GM19372 (cell line): ENCODE data around the gene ABCB7.
"Not testable (repeated sequence)": the region's sequence is repeated elsewhere in the genome, so short reads cannot be mapped to it uniquely, and the experiment has no call there.

Experiments
- ATAC-seq: cut with Tn5 transposase; IDR thresholded peaks from one replicate; pipeline ENCODE4 v1.9.1; 2021; ENCODE audit warnings: mild to moderate bottlenecking, low read depth, moderate library complexity; ENCODE audit not compliant: unreplicated experiment

Gene ABCB7

DNA sequence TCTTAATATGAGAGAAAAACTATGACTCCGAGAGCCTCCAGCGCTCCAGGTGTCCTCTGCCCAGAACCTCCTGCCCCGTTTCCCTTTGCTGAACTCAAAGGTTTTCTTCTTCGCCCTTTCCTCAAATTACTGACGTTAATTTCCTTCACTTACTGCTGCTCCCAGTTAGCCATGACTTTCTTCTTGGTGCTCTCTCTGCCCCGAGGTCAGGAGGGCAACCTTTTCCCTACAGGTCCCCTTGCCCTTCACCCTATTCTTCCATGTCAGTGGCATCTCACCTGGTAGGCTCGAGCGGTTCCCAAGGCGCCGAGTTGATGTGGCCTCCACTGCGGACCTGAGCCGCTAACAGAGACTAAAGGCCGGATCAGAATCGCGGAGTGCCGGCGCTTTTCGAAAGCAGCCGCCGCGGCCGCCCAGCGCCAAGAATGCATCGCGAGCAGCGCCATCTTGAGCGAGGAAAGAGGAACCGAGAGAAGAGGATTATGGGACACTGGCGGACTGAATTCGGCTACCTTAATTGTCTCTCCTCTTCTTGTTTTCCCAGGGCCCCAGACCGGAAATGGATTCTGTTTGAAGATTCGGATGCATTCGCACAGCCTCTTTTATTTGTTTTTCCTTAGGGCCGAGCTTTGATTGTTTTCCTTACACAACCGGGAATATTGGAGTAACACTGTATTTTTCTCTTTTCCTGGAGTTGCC, at the start of gene ABCB7:
Gene ABCB7, minus strand, starts transcription at position 457 of the 699 bp plus-strand sequence. Its CDS starts 11 bp downstream, at position 446.
- peak; percentile 84 for ATAC-seq

- not testable (repeated sequence) for ATAC-seq
These were observed 32.5 kb upstream of the ABCB7 start for GRCh38 chrX:75188415-75189206.

DNA sequence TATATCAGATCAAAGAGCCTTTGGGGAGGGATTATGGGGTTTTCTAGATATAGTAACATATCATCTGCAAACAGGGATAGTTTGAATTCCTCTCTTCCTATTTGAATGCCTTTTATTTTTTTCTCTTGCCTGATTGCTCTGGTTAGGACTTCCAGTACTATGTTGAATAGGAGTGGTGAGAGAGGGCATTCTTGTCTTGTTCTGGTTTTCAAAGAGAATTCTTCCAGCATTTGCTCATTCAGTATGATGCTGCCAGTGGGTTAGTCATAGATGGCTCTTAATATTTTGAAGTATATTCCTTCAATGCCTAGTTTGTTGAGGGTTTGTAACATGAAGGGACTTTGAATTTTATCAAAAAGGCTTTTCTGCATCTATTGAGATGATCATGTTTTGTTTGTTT, 25.6 kb upstream of the ABCB7 start:
- no peak for ATAC-seq

- ATAC-seq: not testable (repeated sequence)
These were observed 23.6 kb upstream of the ABCB7 start for GRCh38 chrX:75179536-75180293.

DNA sequence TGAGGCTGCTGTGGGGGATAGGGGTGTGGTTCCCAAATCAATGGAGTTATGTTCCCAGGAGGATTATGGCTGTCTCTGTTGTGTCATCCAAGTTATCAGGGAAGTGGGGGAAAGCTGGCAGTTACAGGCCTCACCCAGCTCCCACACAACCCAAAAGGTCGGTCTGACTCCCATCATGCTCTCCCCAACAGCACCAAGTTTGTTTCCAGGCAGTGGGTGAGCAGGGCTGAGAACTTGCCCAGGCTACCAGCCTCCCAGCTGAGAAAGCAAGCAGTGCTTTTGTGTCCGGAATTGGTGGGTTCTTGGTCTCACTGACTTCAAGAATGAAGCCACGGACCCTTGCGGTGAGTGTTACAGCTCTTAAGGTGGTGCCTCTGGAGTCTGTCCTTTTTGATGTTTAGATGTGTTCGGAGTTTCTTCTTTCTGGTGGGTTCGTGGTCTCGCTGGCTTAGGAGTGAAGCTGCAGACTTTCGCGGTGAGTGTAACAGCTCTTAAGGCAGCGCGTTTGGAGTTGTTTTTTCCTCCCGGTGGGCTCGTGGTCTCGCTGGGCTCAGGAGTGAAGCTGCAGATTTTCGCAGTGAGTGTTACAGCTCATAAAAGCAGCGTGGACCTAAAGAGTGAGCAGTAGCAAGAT, 16.3 kb upstream of the ABCB7 start:
- not testable (repeated sequence) for ATAC-seq

GRCh38 chrX:75158054-75158453, 2.0 kb upstream of the ABCB7 start:
- ATAC-seq: no peak

- ATAC-seq: no peak
These were observed 455 bp upstream of the ABCB7 start for GRCh38 chrX:75156531-75156945.

GRCh38 chrX:75155447-75155826, 646 bp downstream of the ABCB7 start:
- peak; percentile 49 for ATAC-seq

- no peak for ATAC-seq
These were observed 1.2 kb downstream of the ABCB7 start for GRCh38 chrX:75154871-75155270.

DNA sequence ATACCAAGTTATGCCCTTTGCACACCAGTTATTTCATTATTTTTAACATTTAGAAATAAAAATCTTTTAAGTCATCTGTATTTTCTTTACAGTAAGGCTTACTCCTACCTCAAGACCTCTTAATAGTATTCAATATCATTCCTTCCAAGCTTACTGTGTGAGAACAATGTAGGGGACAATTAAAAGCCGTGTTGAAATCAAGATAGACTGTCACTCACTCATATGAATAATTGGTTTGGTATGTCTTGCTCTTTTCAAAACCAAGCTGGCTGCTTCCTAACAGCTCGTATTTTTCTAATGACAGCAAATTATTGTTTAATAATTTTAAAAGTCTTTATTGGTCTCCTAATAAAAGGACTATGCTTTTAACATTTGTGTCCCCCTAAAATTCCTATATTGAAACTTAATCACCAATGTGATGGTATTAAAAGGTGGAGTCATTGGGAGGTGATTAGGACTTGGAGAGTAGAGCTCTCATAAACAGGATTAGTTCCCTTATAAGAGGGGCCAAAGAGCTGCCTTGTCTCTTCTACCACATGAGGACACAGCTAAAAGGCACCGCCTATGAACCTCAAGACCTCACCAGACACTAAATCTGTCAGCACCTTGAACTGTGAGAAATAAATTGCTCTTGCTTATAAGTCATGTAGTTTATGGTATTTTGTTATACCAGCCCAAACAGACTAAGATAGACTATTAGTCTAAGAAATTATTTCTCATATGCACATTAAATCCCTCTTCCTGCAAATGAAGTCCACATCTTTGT, 4.1 kb downstream of the ABCB7 start:
- ATAC-seq: no peak

GRCh38 chrX:75149654-75150053, 6.4 kb downstream of the ABCB7 start:
- no peak for ATAC-seq

GRCh38 chrX:75132672-75133071, 23.4 kb downstream of the ABCB7 start:
- no peak for ATAC-seq

DNA sequence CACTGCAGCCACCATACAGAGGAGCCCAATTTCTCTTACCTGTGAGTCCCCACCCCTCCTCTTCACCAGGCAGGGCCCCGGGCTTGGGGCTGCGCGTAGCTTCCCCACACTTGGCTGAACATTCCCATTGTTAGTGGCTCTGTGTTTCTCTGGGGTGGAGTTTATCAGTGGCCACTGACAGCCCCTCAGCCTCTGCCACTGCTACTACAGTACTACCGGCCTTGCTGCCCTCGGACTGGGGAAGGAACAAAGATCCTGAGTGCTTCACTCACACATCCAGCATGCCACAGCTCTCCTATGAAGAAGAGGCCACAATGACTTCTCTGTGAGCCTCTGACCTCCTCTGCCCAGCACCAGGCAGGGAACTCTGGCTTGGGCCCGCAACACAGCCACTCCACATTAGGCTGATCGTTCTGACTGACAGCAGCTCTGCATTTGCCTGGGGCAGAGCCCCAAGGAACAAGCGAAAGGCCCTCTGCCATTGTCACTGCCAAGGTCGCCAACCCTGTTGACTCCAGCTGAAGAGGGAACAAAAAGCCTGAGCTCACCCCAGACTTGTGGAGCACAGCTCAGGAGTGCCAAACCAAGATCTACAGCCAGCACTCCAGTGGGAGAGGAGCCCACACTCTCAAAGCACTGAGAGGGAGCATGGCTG, 24.0 kb downstream of the ABCB7 start:
- no peak for ATAC-seq

DNA sequence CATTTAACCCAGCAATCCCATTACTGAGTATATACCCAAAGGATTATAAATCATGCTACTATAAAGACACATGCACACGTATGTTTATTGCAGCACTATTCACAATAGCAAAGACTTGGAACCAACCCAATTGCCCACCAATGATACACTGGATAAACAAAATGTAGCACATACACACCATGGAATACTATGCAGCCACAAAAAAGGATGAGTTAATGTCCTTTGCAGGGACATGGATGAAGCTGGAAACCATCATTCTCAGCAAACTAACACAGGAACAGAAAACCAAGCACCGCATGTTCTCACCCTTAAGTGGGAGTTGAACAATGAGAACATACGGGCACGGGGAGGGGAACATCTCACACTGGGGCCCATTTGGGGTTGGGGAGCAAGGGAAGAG, 27.0 kb downstream of the ABCB7 start:
- not testable (repeated sequence) for ATAC-seq

DNA sequence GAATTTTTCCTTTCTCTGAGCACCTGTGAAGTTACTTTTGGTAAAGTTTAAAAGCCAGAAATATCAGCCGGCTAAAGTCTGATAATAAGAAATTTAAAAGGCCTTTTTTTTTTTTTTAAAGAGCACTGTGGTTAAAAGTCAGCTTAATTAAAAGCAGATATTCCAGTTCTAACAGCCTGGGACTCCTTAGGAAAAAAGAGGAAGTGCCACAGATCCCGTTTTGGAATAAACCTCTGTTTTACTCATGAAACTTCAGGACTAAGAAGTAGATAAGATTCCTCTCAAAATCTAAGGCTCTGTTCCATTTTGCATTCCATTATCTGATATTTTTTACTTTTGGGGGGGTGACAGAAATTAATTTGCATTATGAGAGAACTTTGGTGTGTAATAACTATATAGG, 37.8 kb downstream of the ABCB7 start:
- ATAC-seq: no peak

- ATAC-seq: no peak
These were observed 40.2 kb downstream of the ABCB7 start for GRCh38 chrX:75115707-75116413.

GRCh38 chrX:75114638-75115037, 41.4 kb downstream of the ABCB7 start:
- no peak for ATAC-seq

DNA sequence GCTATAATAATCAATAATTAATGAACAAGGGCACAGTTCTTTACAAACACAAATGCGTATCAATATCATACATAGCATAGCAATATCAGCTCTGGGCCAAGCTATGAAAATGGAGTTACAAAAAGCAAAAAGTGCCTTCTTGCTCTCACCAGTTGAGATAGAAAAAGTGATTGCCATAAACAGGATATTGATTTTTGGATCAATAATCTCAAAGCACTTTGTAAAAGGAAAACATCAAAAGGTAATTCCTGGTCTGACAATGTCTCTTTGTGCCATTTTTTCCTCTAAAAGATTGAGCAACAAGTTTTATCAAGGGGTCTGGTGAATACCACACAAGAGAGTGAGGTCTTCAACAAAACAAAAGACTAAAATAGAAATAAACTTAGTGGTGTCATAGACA, 42.4 kb downstream of the ABCB7 start:
- ATAC-seq: no peak
